Neural progenitor cell (in vitro differentiated cells): Measurements from ENCODE around the gene ACER3.

Experiments
- CTCF ChIP-seq: fragments of 200-600 bp; sonication (generic); IDR thresholded peaks from 2 replicates; pipeline ENCODE4 v1.5.1; 2017; ENCODE audit warnings: antibody characterized with exemption, mild to moderate bottlenecking
- EZH2 ChIP-seq: fragments of 200-600 bp; sonication (generic); IDR thresholded peaks from 2 replicates; pipeline ENCODE4 v1.6.1; 2017; ENCODE audit warnings: antibody characterized with exemption, mild to moderate bottlenecking, moderate library complexity

GRCh38 chr11:77002776-77003175 is 142.1 kb downstream of the ACER3 start:
- TF ChIP-seq CTCF (no peak), EZH2 (no peak)
